GM12878 (cell line): ENCODE data around the gene ADAP1. TPM values are rescaled to one million over a fixed set of nuclear protein-coding genes. Genes with fewer than 3 reads are reported as not detected.

Experiments used
- ATAC-seq: fragments of 200-7000 bp; cut with Tn5 transposase; 3 replicates; pipeline ENCODE4 v1.9.1; 2020; ENCODE audit warnings: mild to moderate bottlenecking, moderate library complexity
- BruUV-seq: library from RNA; stranded (reverse); fragments of 400-500 nt; replicated peaks from 2 replicates; lab custom pipeline; 2021; lab: Mats Ljungman, UMichigan
- CTCF ChIA-PET: fragments of 300-600 bp; sonication (Branson Sonifier 250); formaldehyde crosslinking; extraction: SDS; loops from one replicate; lab custom pipeline; 2021; ENCODE audit warnings: inconsistent platforms; lab: Yijun Ruan, JAX
- POLR2A ChIA-PET: fragments of 350-600 bp; formaldehyde crosslinking; extraction: SDS; loops from one replicate; lab custom pipeline; 2021; ENCODE audit warnings: inconsistent platforms; lab: Charles Lee
- RAD21 ChIA-PET: fragments of 300-600 bp; sonication (Branson Sonifier 250); formaldehyde crosslinking; loops from one replicate; lab custom pipeline; 2023; ENCODE audit warnings: antibody characterized with exemption; ENCODE audit not compliant: unreplicated experiment; lab: Charles Lee
- SMC1A ChIA-PET: fragments of 300-600 bp; sonication (Branson Sonifier 250); formaldehyde crosslinking; loops from one replicate; lab custom pipeline; 2023; ENCODE audit not compliant: unreplicated experiment, uncharacterized antibody; lab: Charles Lee
- DNase-seq: peaks from one replicate; pipeline ENCODE4 v3.0.0-alpha.2; 2011; ENCODE audit warnings: low read depth, low spot score
- FAIRE-seq: peaks from 3 replicates; lab custom pipeline; 2011; peaks lifted over from hg19 to GRCh38; lab: Jason Lieb, UNC
- H2AFZ ChIP-seq: 2 replicates; pipeline ENCODE4 v1.6.0; 2011; ENCODE audit warnings: low read depth, low read length, control low read depth; ENCODE audit not compliant: control insufficient read depth
- H3K27ac ChIP-seq: 2 replicates; pipeline ENCODE4 v1.5.1; 2011; ENCODE audit warnings: control low read depth; ENCODE audit not compliant: control insufficient read depth, insufficient read depth
- H3K27me3 ChIP-seq, 2 experiments: replicated peaks in 1 of 2; 2 replicates each; pipeline versions ENCODE4 v1.6.0 to v1.6.1; 2011; ENCODE audit warnings: low read length in 1 of 2; ENCODE audit not compliant: control insufficient read depth in 2 of 2, insufficient read depth in 2 of 2
- H3K36me3 ChIP-seq, 2 experiments: 2 replicates each; pipeline ENCODE4 v1.5.1; 2011; ENCODE audit warnings: low read length in 1 of 2; ENCODE audit not compliant: control insufficient read depth in 2 of 2, insufficient read depth in 2 of 2
- H3K4me1 ChIP-seq: 2 replicates; pipeline ENCODE4 v1.6.1; 2011; ENCODE audit warnings: mild to moderate bottlenecking, low read length, moderate library complexity, mixed read lengths; ENCODE audit not compliant: control insufficient read depth, insufficient read depth
- H3K4me2 ChIP-seq: 2 replicates; pipeline ENCODE4 v1.6.0; 2011; ENCODE audit warnings: control low read depth; ENCODE audit not compliant: control insufficient read depth, insufficient read depth
- H3K4me3 ChIP-seq: fragments of 200-600 bp; sonication (generic); 2 replicates; pipeline ENCODE4 v1.5.1; 2016
- H3K79me2 ChIP-seq: 2 replicates; pipeline ENCODE4 v1.6.0; 2011; ENCODE audit warnings: low read length; ENCODE audit not compliant: control insufficient read depth, insufficient read depth
- H3K9ac ChIP-seq: 2 replicates; pipeline ENCODE4 v1.8.0; 2011; ENCODE audit warnings: low read length, control low read depth, mixed read lengths; ENCODE audit not compliant: control insufficient read depth, insufficient read depth
- H3K9me3 ChIP-seq: replicated peaks from 3 replicates; pipeline ENCODE4 v1.5.1; 2011; ENCODE audit warnings: mild to moderate bottlenecking, low read length; ENCODE audit not compliant: control insufficient read depth, insufficient read depth
- H4K20me1 ChIP-seq: 2 replicates; pipeline ENCODE4 v1.6.0; 2011; ENCODE audit not compliant: control insufficient read depth, insufficient read depth
- ASH2L ChIP-seq: fragments of 300-600, 200-600 bp; sonication (generic); IDR thresholded peaks from 2 replicates; pipeline ENCODE4 v1.6.1; 2017; ENCODE audit warnings: low read depth, mild to moderate bottlenecking, borderline replicate concordance
- BCL11A ChIP-seq: IDR thresholded peaks from 2 replicates; pipeline ENCODE4 v1.6.1; 2011; ENCODE audit warnings: low read depth, low read length
- BMI1 ChIP-seq: fragments of 450-650 bp; IDR thresholded peaks from 2 replicates; pipeline ENCODE4 v1.6.1; 2016; ENCODE audit warnings: mild to moderate bottlenecking, moderate library complexity, borderline replicate concordance
- CBX3 ChIP-seq: fragments of 200-600 bp; sonication (generic); IDR thresholded peaks from 2 replicates; pipeline ENCODE4 v1.6.1; 2016; ENCODE audit warnings: low read depth, borderline replicate concordance
- ETV6 ChIP-seq, 2 experiments: fragments of 450-650 bp in 1 of 2; IDR thresholded peaks in 1 of 2; conservative IDR thresholded peaks in 1 of 2; 2 replicates each; pipeline ENCODE4 v1.6.1; 2014; ENCODE audit warnings: antibody characterized with exemption in 1 of 2, borderline replicate concordance in 1 of 2, low read depth in 1 of 2, mild to moderate bottlenecking in 1 of 2, moderate library complexity in 1 of 2
- FOS ChIP-seq: IDR thresholded peaks from 3 replicates; pipeline ENCODE4 v1.6.1; 2011; ENCODE audit warnings: borderline replicate concordance; ENCODE audit not compliant: insufficient read length; ENCODE audit errors: extremely low read depth
- HCFC1 ChIP-seq: fragments of 150-350 bp; IDR thresholded peaks from 2 replicates; pipeline ENCODE4 v1.6.1; 2014; ENCODE audit warnings: low read length
- MEF2B ChIP-seq: fragments of 450-650 bp; IDR thresholded peaks from 2 replicates; pipeline ENCODE4 v1.6.1; 2018; ENCODE audit warnings: mild to moderate bottlenecking, moderate library complexity; ENCODE audit not compliant: partially characterized antibody, poor library complexity, severe bottlenecking
- MYC ChIP-seq: IDR thresholded peaks from 2 replicates; pipeline ENCODE4 v1.6.1; 2011; ENCODE audit warnings: mild to moderate bottlenecking, low read length, moderate library complexity, inconsistent platforms; ENCODE audit not compliant: insufficient read depth, insufficient replicate concordance, insufficient read length, severe bottlenecking
- POLR2AphosphoS2 ChIP-seq: IDR thresholded peaks from 2 replicates; pipeline ENCODE4 v1.6.1; 2011; ENCODE audit warnings: low read depth, mild to moderate bottlenecking, low read length, improper control_type of control experiment, moderate library complexity
- POLR2AphosphoS5 ChIP-seq: IDR thresholded peaks from 2 replicates; pipeline ENCODE4 v1.6.1; 2011; ENCODE audit warnings: mild to moderate bottlenecking, low read length, inconsistent platforms
- SREBF2 ChIP-seq: IDR thresholded peaks from 2 replicates; pipeline ENCODE4 v1.6.1; 2012; ENCODE audit warnings: mild to moderate bottlenecking, low read length
- STAT3 ChIP-seq: IDR thresholded peaks from 2 replicates; pipeline ENCODE4 v1.6.1; 2011; ENCODE audit warnings: low read depth, low read length, improper control_type of control experiment
- TCF7 ChIP-seq: IDR thresholded peaks from 2 replicates; pipeline ENCODE4 v1.6.1; 2014; ENCODE audit warnings: antibody characterized with exemption, borderline replicate concordance
- ZNF274 ChIP-seq: IDR thresholded peaks from one replicate; pipeline ENCODE4 v1.8.0; 2011; ENCODE audit not compliant: insufficient read length, insufficient read depth
- WGBS: methylation state at CpG from one replicate; pipeline ENCODE4 v1.1.6; 2016; ENCODE audit warnings: low lambda C conversion rate; ENCODE audit not compliant: insufficient replicate concordance, insufficient coverage; ENCODE audit errors: missing lambda C conversion rate; 5-methylcytosine and 5-hydroxymethylcytosine counted together
- in situ Hi-C: fragments of 300-500 bp; cut with MboI; formaldehyde crosslinking; loops from 9 replicates; pipeline ENCODE4 v1.14.3; 2018; ENCODE audit warnings: mixed read lengths
- intact Hi-C: fragments of 100-400 bp; cut with micrococcal nuclease; formaldehyde crosslinking; loops from one replicate; pipeline ENCODE4 v1.14.2; 2022; ENCODE audit not compliant: unreplicated experiment
- polyA plus RNA-seq, 11 experiments: library from polyadenylated mRNA; depleted of rRNA in 4 of 11; unstranded in 6 of 11; stranded (reverse) in 5 of 11; fragments of >200 nt; fragmentation: Nextera tagmentation in 4 of 11; fragmentation: Illumina TruSeq in 1 of 11; extraction: Ambion mirVana in 4 of 11; extraction: Trizol in 1 of 11; gene quantifications; 1 replicate in 1 of 11; 2 replicates in 10 of 11; pipeline versions ENCODE4 v1.2.1 to v1.2.3, GENCODE V29; 2011 to 2016; ENCODE audit warnings: inconsistent platforms in 2 of 11, missing spikeins in 2 of 11, low read depth in 1 of 11
- total RNA-seq, 4 experiments: library from RNA; depleted of rRNA in 3 of 4; stranded (reverse); fragments of >200 nt in 3 of 4; fragmentation: Illumina TruSeq in 1 of 4; extraction: Trizol in 1 of 4; gene quantifications; 2 replicates each; pipeline versions ENCODE4 v1.2.1 to v1.2.3, GENCODE V29; 2013 to 2021
- TF ChIP-seq, protein P1 (sequence below): fragments of 150-350 bp; IDR thresholded peaks from 2 replicates; pipeline ENCODE4 v1.6.1; 2014; ENCODE audit warnings: mild to moderate bottlenecking, low read depth, low read length
- TF ChIP-seq, protein P2 (sequence below): fragments of 450-650 bp; IDR thresholded peaks from 2 replicates; pipeline ENCODE4 v1.6.1; 2017; ENCODE audit warnings: mild to moderate bottlenecking, moderate library complexity

ADAP1 gene
- total and polyA plus RNA-seq, 10 of the 15 experiments (the other 5 are each of a cell fraction or from before 2014, with no cell fraction given): 0.22 to 44.2 (median 22.0) TPM; not detected in 1

DNA sequence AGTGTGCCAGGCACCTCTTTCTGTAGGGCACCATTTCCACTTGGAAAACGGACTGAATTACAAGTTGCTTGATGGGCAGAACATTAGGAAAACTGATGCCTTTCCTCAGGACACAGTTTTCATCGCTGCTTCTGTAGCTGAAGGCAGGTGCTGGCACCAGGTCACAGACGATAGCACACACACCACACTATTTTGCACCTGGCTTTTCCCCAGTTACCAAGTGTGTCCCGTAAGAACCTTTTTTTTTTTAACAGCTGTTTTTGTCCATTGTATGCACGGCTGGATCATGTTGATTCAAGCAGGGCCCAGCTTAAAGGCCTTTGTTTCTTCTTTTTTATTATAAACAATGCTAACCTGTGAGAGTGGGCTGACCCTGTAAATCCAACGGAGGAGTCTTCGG is 79.4 kb downstream of the ADAP1 start:
- Histone ChIP-seq H3K9me3 (no peaks in the 10 kb centered on the region), H3K36me3 (peaks cover 3 to 9% of the 10 kb centered on the region in 2 experiments; a peak in 3 of 4 replicates), H3K4me1 (no peaks in the 10 kb centered on the region; the same call in 1 of the 2 replicates), H3K4me3 (no peak overlapping the region), H3K9ac (no peak overlapping the region), H4K20me1 (no peaks in the 10 kb centered on the region), H2AFZ (no peak overlapping the region), H3K79me2 (peaks cover 28% of the 10 kb centered on the region), H3K27me3 (no peaks in the 10 kb centered on the region), H3K4me2 (no peak overlapping the region), H3K27ac (no peak overlapping the region)
- TF ChIP-seq HCFC1 (no peak), SREBF2 (no peak), FOS (no peak), ETV6 (conservative IDR thresholded peaks at IDR 0.05 in 1 of 2, IDR thresholded peaks at IDR 0.05 in 1 of 2; ENCODE audit: borderline replicate concordance in 1 of 2, low read depth in 1 of 2) (no peak), POLR2AphosphoS2 (no peak), STAT3 (no peak), TCF7 (no peak), MYC (no peak), CBX3 (no peak), BMI1 (no peak), BCL11A (no peak), ASH2L (no peak), MEF2B (no peak), ZNF274 (no peak), POLR2AphosphoS5 (no peak)
- TF ChIP-seq, protein P1, sequence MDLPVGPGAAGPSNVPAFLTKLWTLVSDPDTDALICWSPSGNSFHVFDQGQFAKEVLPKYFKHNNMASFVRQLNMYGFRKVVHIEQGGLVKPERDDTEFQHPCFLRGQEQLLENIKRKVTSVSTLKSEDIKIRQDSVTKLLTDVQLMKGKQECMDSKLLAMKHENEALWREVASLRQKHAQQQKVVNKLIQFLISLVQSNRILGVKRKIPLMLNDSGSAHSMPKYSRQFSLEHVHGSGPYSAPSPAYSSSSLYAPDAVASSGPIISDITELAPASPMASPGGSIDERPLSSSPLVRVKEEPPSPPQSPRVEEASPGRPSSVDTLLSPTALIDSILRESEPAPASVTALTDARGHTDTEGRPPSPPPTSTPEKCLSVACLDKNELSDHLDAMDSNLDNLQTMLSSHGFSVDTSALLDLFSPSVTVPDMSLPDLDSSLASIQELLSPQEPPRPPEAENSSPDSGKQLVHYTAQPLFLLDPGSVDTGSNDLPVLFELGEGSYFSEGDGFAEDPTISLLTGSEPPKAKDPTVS: no peak
- TF ChIP-seq, protein P2, sequence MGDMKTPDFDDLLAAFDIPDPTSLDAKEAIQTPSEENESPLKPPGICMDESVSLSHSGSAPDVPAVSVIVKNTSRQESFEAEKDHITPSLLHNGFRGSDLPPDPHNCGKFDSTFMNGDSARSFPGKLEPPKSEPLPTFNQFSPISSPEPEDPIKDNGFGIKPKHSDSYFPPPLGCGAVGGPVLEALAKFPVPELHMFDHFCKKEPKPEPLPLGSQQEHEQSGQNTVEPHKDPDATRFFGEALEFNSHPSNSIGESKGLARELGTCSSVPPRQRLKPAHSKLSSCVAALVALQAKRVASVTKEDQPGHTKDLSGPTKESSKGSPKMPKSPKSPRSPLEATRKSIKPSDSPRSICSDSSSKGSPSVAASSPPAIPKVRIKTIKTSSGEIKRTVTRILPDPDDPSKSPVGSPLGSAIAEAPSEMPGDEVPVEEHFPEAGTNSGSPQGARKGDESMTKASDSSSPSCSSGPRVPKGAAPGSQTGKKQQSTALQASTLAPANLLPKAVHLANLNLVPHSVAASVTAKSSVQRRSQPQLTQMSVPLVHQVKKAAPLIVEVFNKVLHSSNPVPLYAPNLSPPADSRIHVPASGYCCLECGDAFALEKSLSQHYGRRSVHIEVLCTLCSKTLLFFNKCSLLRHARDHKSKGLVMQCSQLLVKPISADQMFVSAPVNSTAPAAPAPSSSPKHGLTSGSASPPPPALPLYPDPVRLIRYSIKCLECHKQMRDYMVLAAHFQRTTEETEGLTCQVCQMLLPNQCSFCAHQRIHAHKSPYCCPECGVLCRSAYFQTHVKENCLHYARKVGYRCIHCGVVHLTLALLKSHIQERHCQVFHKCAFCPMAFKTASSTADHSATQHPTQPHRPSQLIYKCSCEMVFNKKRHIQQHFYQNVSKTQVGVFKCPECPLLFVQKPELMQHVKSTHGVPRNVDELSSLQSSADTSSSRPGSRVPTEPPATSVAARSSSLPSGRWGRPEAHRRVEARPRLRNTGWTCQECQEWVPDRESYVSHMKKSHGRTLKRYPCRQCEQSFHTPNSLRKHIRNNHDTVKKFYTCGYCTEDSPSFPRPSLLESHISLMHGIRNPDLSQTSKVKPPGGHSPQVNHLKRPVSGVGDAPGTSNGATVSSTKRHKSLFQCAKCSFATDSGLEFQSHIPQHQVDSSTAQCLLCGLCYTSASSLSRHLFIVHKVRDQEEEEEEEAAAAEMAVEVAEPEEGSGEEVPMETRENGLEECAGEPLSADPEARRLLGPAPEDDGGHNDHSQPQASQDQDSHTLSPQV: no peak
- RAD21 ChIA-PET: interaction anchor here (0.9 kb wide), 1 partner anchor 87 kb away, joined by 3 read pairs; no protein-coding TSS in a partner anchor
- no peak for DNase-seq
- in situ Hi-C loops (no loop called here), intact Hi-C loops (loop anchor here (10.0 kb wide), 1 partner anchor 350 kb away; no protein-coding TSS in a partner anchor)
- POLR2A ChIA-PET: interaction anchor here (0.6 kb wide), 1 partner anchor 153 kb away, joined by 3 read pairs; no protein-coding TSS in a partner anchor
- SMC1A ChIA-PET: interaction anchor here (0.8 to 1.3 kb wide), 2 partner anchors 43 to 86 kb away, joined by 3 read pairs; partner anchors contain the start of gene SUN1
- FAIRE-seq: no peak
- ATAC-seq: no peak
- CTCF ChIA-PET: interaction anchor here (0.7 to 1.6 kb wide), 5 partner anchors 62 to 89 kb away, joined by 3 to 5 read pairs (median 5); no protein-coding TSS in a partner anchor
- 70% methylated on average over 7 of the region's 7 CpGs for WGBS
- BruUV-seq: no TSS peak
